ENCODE results near the gene FAM114A1.
"Not testable (repeated sequence)": the region's sequence is repeated elsewhere in the genome, so short reads cannot be mapped to it uniquely, and the experiment has no call there.

Gene FAM114A1

DNA sequence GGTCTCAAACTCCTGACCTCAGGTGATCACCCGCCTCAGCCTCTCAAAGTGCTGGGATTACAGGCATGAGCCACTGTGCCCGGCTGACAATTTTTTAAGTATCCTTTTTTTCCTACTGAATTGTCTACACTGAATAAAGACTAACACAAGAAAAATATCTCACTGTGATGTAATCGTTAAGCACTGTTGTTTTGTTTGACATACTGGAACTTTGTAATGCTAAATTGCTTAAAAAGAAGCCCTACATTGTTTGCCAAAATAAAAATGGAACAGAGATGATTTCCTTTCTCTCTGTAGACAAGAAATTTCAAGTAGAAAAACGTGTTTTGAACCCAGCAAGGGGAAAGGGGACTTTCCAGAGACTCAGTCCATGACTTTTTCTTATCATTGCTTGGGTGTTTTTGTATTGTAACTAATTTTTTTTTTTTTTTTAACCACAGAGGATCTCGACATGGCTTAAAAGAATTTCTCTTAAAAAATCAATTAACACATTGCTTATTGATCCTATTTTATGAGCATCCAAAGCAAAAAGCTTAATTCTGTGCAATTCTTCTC, 89.7 kb downstream of the FAM114A1 start:
- H3K27ac ChIP-seq: no peak overlapping the region
- TF ChIP-seq, protein P1, sequence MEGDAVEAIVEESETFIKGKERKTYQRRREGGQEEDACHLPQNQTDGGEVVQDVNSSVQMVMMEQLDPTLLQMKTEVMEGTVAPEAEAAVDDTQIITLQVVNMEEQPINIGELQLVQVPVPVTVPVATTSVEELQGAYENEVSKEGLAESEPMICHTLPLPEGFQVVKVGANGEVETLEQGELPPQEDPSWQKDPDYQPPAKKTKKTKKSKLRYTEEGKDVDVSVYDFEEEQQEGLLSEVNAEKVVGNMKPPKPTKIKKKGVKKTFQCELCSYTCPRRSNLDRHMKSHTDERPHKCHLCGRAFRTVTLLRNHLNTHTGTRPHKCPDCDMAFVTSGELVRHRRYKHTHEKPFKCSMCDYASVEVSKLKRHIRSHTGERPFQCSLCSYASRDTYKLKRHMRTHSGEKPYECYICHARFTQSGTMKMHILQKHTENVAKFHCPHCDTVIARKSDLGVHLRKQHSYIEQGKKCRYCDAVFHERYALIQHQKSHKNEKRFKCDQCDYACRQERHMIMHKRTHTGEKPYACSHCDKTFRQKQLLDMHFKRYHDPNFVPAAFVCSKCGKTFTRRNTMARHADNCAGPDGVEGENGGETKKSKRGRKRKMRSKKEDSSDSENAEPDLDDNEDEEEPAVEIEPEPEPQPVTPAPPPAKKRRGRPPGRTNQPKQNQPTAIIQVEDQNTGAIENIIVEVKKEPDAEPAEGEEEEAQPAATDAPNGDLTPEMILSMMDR (IDR thresholded peaks at IDR 0.05): no peak
- TF ChIP-seq ZFX (IDR thresholded peaks at IDR 0.05; ENCODE audit: borderline replicate concordance): no peak

DNA sequence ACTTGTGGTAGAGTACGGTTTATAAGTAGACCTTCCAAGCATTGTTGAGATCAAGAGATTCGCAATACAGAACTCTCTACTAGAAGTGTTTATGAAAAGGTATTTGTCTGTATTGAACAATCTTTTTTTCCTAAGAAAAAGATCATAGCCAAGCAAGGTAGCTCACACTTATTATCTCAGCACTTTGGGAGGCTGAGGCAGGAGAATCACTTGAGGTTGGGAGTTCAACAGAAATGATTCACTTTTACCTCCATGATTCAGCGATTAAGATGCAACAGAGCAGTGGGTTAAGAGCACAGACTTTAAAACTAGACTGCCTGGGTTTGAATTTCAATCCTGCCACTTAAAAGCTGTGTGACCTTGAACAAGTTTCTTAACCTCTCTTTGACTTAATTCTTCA, 90.3 kb downstream of the FAM114A1 start:
- no peak for TF ChIP-seq ZFX (IDR thresholded peaks at IDR 0.05; ENCODE audit: borderline replicate concordance)
- TF ChIP-seq, protein P1 (IDR thresholded peaks at IDR 0.05): no peak
- no peak overlapping the region for H3K27ac ChIP-seq

DNA sequence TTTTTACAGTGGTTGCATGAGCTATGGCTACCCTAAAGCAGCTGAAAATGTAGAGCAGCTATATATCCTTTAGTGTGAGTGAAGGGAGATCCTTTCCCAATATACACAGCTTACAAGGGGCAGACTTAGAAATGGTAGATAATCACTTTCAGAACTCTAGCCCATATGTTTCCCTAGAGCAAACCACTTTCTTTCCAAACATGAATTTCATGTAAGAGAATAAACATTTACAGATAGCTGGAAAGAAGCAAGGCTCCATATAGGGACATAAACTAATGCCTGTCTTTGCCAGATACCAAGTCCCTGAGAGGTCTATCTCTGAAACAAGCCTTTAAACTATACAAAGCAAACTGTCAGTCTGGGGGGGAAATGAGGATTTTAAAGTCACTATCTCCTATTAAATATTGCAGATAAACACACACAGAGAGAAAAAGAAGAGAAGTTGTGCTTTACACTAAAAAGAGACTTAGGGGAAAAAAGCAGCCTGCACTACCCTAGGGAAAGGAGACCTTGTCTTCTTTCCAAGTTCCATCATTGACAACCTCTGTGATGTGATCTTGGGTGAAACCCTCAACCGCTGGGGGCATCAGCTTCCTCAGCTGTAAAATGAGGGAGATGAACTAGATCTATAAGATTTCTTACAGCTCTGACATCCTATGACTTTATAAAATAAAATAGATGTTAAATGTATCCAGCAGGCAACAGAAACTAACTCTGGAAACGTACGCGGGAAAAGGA, 91.0 kb downstream of the FAM114A1 start:
- TF ChIP-seq, protein P1 (IDR thresholded peaks at IDR 0.05): no peak
- TF ChIP-seq ZFX (IDR thresholded peaks at IDR 0.05; ENCODE audit: borderline replicate concordance): no peak
- no peak overlapping the region for H3K27ac ChIP-seq

DNA sequence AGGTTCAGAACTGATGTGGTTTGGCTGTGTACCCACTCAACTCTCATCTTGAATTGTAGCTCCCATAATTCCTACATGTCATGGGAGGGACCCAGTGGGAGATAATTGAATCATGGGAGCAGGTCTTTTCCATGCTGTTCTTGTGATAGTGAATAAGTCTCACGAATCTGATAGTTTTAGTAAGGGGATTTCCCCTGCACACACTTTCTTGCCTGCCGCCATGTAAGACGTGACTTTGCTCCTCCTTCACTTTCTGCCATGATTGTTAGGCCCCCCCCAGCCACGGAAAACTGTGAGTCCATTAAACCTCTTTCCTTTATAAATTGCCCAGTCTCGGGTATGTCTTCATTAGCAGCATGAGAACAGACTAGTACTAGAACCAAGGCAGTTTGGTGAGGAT, 91.6 kb downstream of the FAM114A1 start:
- not testable (repeated sequence) for H3K27ac ChIP-seq

DNA sequence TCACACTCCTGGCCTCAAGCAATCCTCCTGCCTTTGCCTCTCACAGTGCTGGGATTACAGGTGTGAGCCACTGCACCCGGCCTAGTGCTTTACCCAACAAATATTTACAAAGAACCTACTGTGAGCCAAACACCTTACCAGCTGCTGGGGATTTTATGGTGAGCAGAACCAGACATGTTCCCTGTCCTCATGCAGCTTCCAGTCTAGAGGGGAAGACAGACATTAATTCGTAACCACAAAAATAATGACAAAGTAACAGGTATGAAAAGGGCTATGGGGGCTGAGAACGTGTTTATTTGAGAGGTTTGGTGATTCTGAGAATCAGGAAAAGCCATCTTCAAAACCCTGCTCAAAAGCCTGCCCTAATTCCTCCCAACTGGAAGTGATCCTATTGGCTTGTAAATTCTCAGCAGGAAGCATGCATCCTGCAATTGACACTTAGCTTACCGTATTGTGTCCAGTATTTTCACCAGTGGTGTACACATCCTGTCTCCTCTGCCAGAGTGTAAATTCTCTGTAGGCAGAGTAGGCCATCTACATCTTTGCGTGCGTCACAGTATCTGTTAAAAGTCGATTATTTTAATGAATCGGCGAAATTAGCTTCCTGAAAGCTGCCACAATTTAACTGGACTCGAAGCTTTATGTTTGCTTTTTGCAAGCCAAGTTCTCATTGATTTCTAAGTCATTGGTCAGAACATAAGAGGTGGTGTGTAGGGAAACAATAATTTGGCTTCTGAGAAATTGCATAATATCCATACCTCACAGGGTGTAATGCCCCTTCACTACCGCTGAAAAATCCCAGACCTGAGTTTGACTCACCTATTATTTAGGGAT, 97.6 kb downstream of the FAM114A1 start:
- no peak for TF ChIP-seq ZFX (IDR thresholded peaks at IDR 0.05; ENCODE audit: borderline replicate concordance)
- TF ChIP-seq, protein P1 (IDR thresholded peaks at IDR 0.05): no peak
- H3K27ac ChIP-seq: no peak overlapping the region

DNA sequence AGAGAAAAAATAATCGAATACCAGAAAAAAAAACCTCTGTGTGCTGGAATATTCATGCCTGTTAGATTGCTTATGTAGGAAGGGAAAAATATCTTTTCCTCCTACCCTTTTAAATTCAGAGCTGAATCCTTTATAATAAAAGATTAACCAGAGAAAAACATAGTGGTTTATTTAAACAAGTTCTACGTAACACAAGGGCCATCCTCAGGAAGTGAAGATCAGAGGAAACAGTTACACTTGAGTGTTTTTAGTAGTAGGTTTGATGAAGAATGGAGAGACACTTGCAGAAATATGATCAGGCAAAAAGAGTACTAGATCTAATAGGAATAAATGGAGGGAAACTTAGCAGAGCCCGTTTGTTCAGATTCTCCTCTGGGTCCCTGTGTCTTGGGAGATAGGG, 98.3 kb downstream of the FAM114A1 start:
- H3K27ac ChIP-seq: no peak overlapping the region
- TF ChIP-seq ZFX (IDR thresholded peaks at IDR 0.05; ENCODE audit: borderline replicate concordance): no peak
- TF ChIP-seq, protein P1 (IDR thresholded peaks at IDR 0.05): no peak

DNA sequence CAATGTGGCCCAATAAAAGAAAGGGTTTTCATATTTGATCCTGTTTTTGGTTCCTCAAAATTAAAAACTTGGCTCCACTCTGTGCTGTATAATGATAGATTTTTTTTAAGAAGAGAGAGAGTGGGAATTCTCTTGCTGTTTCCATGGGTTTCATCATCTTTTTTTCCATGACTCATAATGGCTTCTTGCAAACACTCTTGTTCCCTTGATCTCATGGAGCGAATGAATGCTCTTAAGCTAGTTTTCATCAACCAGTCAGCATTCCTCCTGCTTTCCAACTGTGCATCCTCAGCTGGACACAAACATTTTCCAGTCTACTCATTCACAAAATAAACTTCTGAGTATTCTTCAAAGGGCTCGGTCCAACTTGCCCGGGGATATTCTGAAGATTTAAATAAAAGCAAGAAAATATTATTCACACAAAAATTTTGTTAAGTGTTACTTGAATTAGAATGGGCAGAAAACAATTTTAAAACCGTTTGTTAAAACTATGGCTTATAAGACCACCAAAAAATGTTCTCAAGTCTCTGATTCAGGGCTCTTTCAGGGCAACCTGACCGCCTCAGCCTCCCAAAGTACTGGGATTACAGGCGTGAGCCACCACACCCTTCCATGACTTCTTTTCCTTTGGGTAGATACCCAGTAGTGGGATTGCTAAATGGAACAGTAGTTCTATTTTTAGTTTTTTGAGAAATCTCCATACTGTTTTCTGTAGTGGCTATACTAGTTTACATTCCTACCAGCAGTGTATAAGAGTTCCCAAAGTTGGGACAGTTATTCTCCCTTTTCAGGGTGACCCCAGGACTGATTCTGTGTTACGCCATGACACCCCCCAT, 99.9 kb downstream of the FAM114A1 start:
- no peak overlapping the region for H3K27ac ChIP-seq
- TF ChIP-seq, protein P1 (IDR thresholded peaks at IDR 0.05): no peak
- TF ChIP-seq ZFX (IDR thresholded peaks at IDR 0.05; ENCODE audit: borderline replicate concordance): no peak
